Nephron (organoid): ENCODE measurements around the gene C4BPB.

Experiments used
- H3K27ac Mint-ChIP-seq, 3 experiments: 2 replicates each; pipeline ENCODE4 v1.8.0; 2020; ENCODE audit warnings: mixed read lengths in 3 of 3, mild to moderate bottlenecking in 2 of 3, moderate library complexity in 1 of 3
- H3K27me3 Mint-ChIP-seq: 2 replicates; pipeline ENCODE4 v1.8.0; 2021; ENCODE audit warnings: low read depth, mild to moderate bottlenecking, moderate library complexity, mixed read lengths
- H3K36me3 Mint-ChIP-seq: 2 replicates; pipeline ENCODE4 v1.8.0; 2020; ENCODE audit warnings: low read depth, mixed read lengths
- H3K4me1 Mint-ChIP-seq: 2 replicates; pipeline ENCODE4 v1.8.0; 2020; ENCODE audit warnings: mixed read lengths
- H3K4me3 Mint-ChIP-seq, 3 experiments: 2 replicates each; pipeline ENCODE4 v1.8.0; 2020; ENCODE audit warnings: mild to moderate bottlenecking in 3 of 3, mixed read lengths in 3 of 3, moderate library complexity in 2 of 3
- H3K9me3 Mint-ChIP-seq: 2 replicates; pipeline ENCODE4 v1.8.0; 2020; ENCODE audit warnings: mixed read lengths
- CTCF ChIP-seq, 3 experiments: fragments of 200-600 bp; sonication (generic); IDR thresholded peaks; one replicate each; pipeline ENCODE4 v1.5.0; 2021; ENCODE audit warnings: antibody characterized with exemption in 3 of 3; ENCODE audit not compliant: unreplicated experiment in 3 of 3

The C4BPB gene

GRCh38 chr1:207139616-207140015 is 51.0 kb downstream of the C4BPB start:
- Mint-ChIP-seq H3K27me3 (no peaks in the 10 kb centered on the region), H3K4me3 (no peak overlapping the region), H3K36me3 (no peaks in the 10 kb centered on the region), H3K4me1 (no peaks in the 10 kb centered on the region), H3K27ac (no peak overlapping the region), H3K9me3 (peaks cover 7% of the 10 kb centered on the region)
- no peak for TF ChIP-seq CTCF (IDR thresholded peaks at IDR 0.05; ENCODE audit: unreplicated experiment in 3 of 3)

DNA sequence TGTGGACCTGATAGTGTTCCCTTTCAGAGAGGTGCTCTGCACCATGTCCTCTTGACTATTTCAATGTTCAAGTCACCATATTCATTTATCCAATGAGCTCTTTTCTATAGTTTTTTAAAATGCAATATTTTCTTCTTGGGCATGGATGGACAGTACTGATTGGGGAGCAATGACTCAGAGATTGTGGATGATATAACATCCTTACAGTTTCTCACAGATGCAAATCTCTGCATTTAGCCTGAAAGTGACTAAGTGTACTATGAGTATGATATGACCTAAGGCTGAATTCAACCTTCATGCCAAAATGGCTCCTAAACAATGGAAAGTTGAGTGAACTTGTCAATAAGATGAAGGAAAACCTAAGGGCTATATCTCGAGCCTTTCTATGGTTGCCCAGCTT is 51.9 kb downstream of the C4BPB start:
- no peak for TF ChIP-seq CTCF (IDR thresholded peaks at IDR 0.05; ENCODE audit: unreplicated experiment in 3 of 3)
- no peaks in the 10 kb centered on the region for H3K27me3 Mint-ChIP-seq
- no peaks in the 10 kb centered on the region for H3K4me1 Mint-ChIP-seq
- peaks cover 7% of the 10 kb centered on the region for H3K9me3 Mint-ChIP-seq
- H3K36me3 Mint-ChIP-seq: no peaks in the 10 kb centered on the region
- H3K27ac Mint-ChIP-seq: no peak overlapping the region
- H3K4me3 Mint-ChIP-seq: no peak overlapping the region

DNA sequence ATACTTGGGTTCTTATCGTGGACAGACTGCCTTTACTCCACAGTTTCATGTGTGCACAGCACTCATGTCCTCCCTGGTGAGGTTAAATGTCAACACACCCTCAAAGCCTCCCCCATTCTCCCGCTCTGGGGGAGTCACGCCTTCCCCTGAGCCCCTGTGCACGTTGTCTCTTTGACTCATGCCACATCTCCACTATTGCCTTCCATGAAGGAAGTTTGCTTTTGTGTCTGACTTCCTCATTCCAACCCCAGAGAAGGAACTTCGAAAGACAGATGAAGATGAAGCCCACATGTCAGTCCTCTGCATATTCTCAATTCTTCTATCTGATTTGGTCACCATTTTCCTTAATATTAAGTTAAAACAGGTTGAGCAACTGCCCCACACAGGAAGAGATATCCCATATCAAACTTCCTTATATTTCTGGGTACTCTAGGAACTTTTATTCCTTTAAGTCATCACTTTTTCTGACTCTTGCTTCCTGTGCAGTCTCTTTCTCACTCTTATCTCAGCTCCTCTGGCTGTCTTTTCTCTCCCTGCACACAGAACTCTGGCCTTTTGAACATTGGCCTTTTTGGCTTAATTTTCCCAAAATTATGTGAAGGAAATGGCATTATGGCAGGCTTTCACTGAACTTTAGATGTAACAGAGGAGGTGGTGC is 56.9 kb downstream of the C4BPB start:
- H3K27ac Mint-ChIP-seq: no peak overlapping the region
- H3K4me3 Mint-ChIP-seq: no peak overlapping the region
- no peaks in the 10 kb centered on the region for H3K36me3 Mint-ChIP-seq
- no peak for TF ChIP-seq CTCF (IDR thresholded peaks at IDR 0.05; ENCODE audit: unreplicated experiment in 3 of 3)
- H3K4me1 Mint-ChIP-seq: no peaks in the 10 kb centered on the region
- H3K9me3 Mint-ChIP-seq: peaks cover 2% of the 10 kb centered on the region
- no peaks in the 10 kb centered on the region for H3K27me3 Mint-ChIP-seq
